Mesenchymal stem cell (in vitro differentiated cells and primary cell): Measurements from ENCODE around the gene POM121L2. TPM values are rescaled to one million over a fixed set of nuclear protein-coding genes. Genes with fewer than 3 reads are reported as not detected.
A peak's percentile ranks its signal among the peaks of the same experiment; 100 is the strongest.

Source experiments
- DNase-seq: peaks from one replicate; pipeline ENCODE4 v3.0.0-alpha.2; 2013
- H2AFZ ChIP-seq: one replicate; pipeline ENCODE4 v1.6.1; 2013; ENCODE audit warnings: low read depth, mild to moderate bottlenecking, control low read depth, inconsistent platforms, low read length, moderate library complexity
- H2AK5ac ChIP-seq: 2 replicates; pipeline ENCODE4 v1.6.1; 2013; ENCODE audit warnings: low read length, moderate library complexity, mild to moderate bottlenecking, inconsistent platforms; ENCODE audit not compliant: severe bottlenecking
- H2BK120ac ChIP-seq: one replicate; pipeline ENCODE4 v1.6.1; 2013; ENCODE audit warnings: low read depth, mild to moderate bottlenecking, inconsistent platforms, low read length, moderate library complexity
- H2BK12ac ChIP-seq, 2 experiments: one replicate each; pipeline ENCODE4 v1.6.1; 2013; ENCODE audit warnings: inconsistent platforms in 2 of 2, low read length in 2 of 2, mild to moderate bottlenecking in 2 of 2, moderate library complexity in 2 of 2, control low read depth in 1 of 2
- H2BK15ac ChIP-seq: one replicate; pipeline ENCODE4 v1.6.1; 2013; ENCODE audit warnings: mild to moderate bottlenecking, low read depth, inconsistent platforms; ENCODE audit not compliant: poor library complexity, severe bottlenecking
- H2BK5ac ChIP-seq: 2 replicates; pipeline ENCODE4 v1.6.1; 2013; ENCODE audit warnings: low read depth, mild to moderate bottlenecking, low read length, control low read depth, inconsistent platforms; ENCODE audit not compliant: poor library complexity, severe bottlenecking
- H3K14ac ChIP-seq, 2 experiments: one replicate each; pipeline ENCODE4 v1.6.1; 2013; ENCODE audit warnings: inconsistent platforms in 2 of 2, low read length in 2 of 2, control low read depth in 1 of 2, mild to moderate bottlenecking in 1 of 2, moderate library complexity in 1 of 2
- H3K18ac ChIP-seq, 2 experiments: one replicate each; pipeline ENCODE4 v1.6.1; 2013; ENCODE audit warnings: inconsistent platforms in 2 of 2, low read length in 2 of 2, control low read depth in 1 of 2, low read depth in 1 of 2, mild to moderate bottlenecking in 1 of 2
- H3K23ac ChIP-seq, 2 experiments: one replicate each; pipeline ENCODE4 v1.6.1; 2013; ENCODE audit warnings: inconsistent platforms in 2 of 2, low read length in 2 of 2, mild to moderate bottlenecking in 2 of 2, moderate library complexity in 2 of 2, control low read depth in 1 of 2
- H3K27ac ChIP-seq: 2 replicates; pipeline ENCODE4 v1.5.1; 2013; ENCODE audit warnings: mild to moderate bottlenecking, moderate library complexity, low read length, control low read depth, inconsistent platforms; ENCODE audit not compliant: poor library complexity, severe bottlenecking
- H3K27me3 ChIP-seq, 2 experiments: 2 replicates each; pipeline versions ENCODE4 v1.6.1 to v1.7.0; 2013; ENCODE audit warnings: low read length in 2 of 2, mild to moderate bottlenecking in 2 of 2, moderate library complexity in 2 of 2, control low read depth in 1 of 2, inconsistent platforms in 1 of 2; ENCODE audit not compliant: control insufficient read depth in 1 of 2, insufficient read depth in 1 of 2
- H3K36me3 ChIP-seq, 2 experiments: 2 replicates each; pipeline versions ENCODE4 v1.6.1 to v1.7.0; 2013; ENCODE audit warnings: low read length in 2 of 2, control low read depth in 1 of 2, inconsistent platforms in 1 of 2, low read depth in 1 of 2, mild to moderate bottlenecking in 1 of 2; ENCODE audit not compliant: insufficient read depth in 2 of 2, control insufficient read depth in 1 of 2
- H3K4ac ChIP-seq, 2 experiments: one replicate each; pipeline ENCODE4 v1.6.1; 2013; ENCODE audit warnings: inconsistent platforms in 2 of 2, low read length in 2 of 2, mild to moderate bottlenecking in 2 of 2, moderate library complexity in 2 of 2, control low read depth in 1 of 2, low read depth in 1 of 2
- H3K4me1 ChIP-seq: 2 replicates; pipeline ENCODE4 v1.6.1; 2013; ENCODE audit warnings: low read depth, low read length, control low read depth; ENCODE audit not compliant: control insufficient read depth, insufficient read depth
- H3K4me2 ChIP-seq: 2 replicates; pipeline ENCODE4 v1.6.1; 2013; ENCODE audit warnings: low read length, mild to moderate bottlenecking, inconsistent platforms; ENCODE audit not compliant: poor library complexity, severe bottlenecking
- H3K4me3 ChIP-seq, 2 experiments: 2 replicates each; pipeline versions ENCODE4 v1.5.1 to v1.7.0; 2013; ENCODE audit warnings: low read length in 2 of 2, mild to moderate bottlenecking in 2 of 2, control low read depth in 1 of 2, low read depth in 1 of 2; ENCODE audit not compliant: insufficient read depth in 1 of 2
- H3K79me1 ChIP-seq: replicated peaks from 2 replicates; pipeline ENCODE4 v1.6.1; 2013; ENCODE audit warnings: mild to moderate bottlenecking, control low read depth, low read length, inconsistent platforms; ENCODE audit not compliant: poor library complexity, severe bottlenecking
- H3K9ac ChIP-seq: 2 replicates; pipeline ENCODE4 v1.7.0; 2013; ENCODE audit warnings: mild to moderate bottlenecking, low read length, moderate library complexity
- H3K9me3 ChIP-seq: 2 replicates; pipeline ENCODE4 v1.7.0; 2013; ENCODE audit warnings: mild to moderate bottlenecking, low read length; ENCODE audit not compliant: control insufficient read depth
- H4K8ac ChIP-seq: one replicate; pipeline ENCODE4 v1.6.1; 2013; ENCODE audit warnings: inconsistent platforms, mild to moderate bottlenecking, low read length, moderate library complexity
- H4K91ac ChIP-seq: one replicate; pipeline ENCODE4 v1.6.1; 2013; ENCODE audit warnings: mild to moderate bottlenecking, low read length, inconsistent platforms
- WGBS: methylation state at CpG from one replicate; pipeline ENCODE4 v1.1.7; 2013; ENCODE audit warnings: mixed read lengths; 5-methylcytosine and 5-hydroxymethylcytosine counted together
- polyA plus RNA-seq, 2 experiments: library from polyadenylated mRNA; stranded (reverse); fragments of 200-250 nt; gene quantifications; one replicate each; pipeline ENCODE4 v1.2.3, GENCODE V29; 2013

POM121L2 gene
- polyA plus RNA-seq (2013, experiment 1 of 2): not detected
- not detected for polyA plus RNA-seq (2013, experiment 2 of 2)

- 2% methylated on average over 64 of the region's 64 CpGs for WGBS
- Histone ChIP-seq H2AK5ac (no peak within 1 kb of the TSS), H2AFZ (peak within 1 kb of the TSS; percentile 94), H3K4me3 (peak within 1 kb of the TSS; percentile 57 to 75), H3K79me1 (no peaks in the 10 kb centered on the region), H2BK15ac (no peak within 1 kb of the TSS), H4K91ac (no peak within 1 kb of the TSS), H3K9me3 (peaks cover 7% of the 10 kb centered on the region), H3K36me3 (no peaks in the 10 kb centered on the region), H2BK5ac (no peak within 1 kb of the TSS), H3K14ac (peak within 1 kb of the TSS in 1 of 2 experiments; percentile 89), H3K18ac (peak within 1 kb of the TSS in 1 of 2 experiments; percentile 24), H3K4me2 (peak within 1 kb of the TSS; percentile 96), H3K9ac (peak within 1 kb of the TSS; percentile 66), H2BK12ac (no peak within 1 kb of the TSS), H3K4ac (no peak within 1 kb of the TSS), H3K4me1 (peaks cover 12% of the 10 kb centered on the region), H3K27me3 (peaks cover 42 to 52% of the 10 kb centered on the region in 2 experiments), H3K27ac (no peak within 1 kb of the TSS), H4K8ac (no peak within 1 kb of the TSS), H3K23ac (peak within 1 kb of the TSS in 1 of 2 experiments; percentile 59), H2BK120ac (no peak within 1 kb of the TSS)
- peak; percentile 35 for DNase-seq
These were observed at the start of gene POM121L2 for GRCh38 chr6:27312146-27312949. Gene POM121L2 (minus strand): TSS chr6:27312273. CDS start chr6:27312170, 103 bp downstream.

DNA sequence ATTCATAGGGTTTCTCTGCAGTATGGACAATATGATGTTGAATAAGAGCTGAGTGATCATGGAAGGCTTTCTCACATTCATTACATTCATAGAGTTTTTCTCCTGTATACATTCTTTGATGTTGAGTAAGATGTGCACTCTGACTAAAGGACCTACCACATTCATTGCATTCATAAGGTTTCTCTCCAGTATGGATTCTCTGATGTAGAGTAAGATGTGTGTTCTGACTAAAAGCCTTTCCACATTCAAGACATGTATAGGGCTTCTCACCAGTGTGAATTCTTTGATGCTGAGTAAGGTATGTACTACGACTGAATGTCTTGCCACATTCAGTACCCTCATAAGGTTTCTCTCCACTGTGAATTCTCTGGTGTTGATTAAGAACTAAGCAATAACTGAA, 47.2 kb upstream of the POM121L2 start:
- H2AFZ ChIP-seq: no peak overlapping the region
- no peak overlapping the region for H4K91ac ChIP-seq
- H2BK5ac ChIP-seq: no peak overlapping the region
- H3K27me3 ChIP-seq: no peaks in the 10 kb centered on the region
- no peak overlapping the region for H3K9ac ChIP-seq
- DNase-seq: no peak
- H2BK12ac ChIP-seq: no peak overlapping the region
- H3K4me3 ChIP-seq: no peak overlapping the region
- no peak overlapping the region for H2AK5ac ChIP-seq
- peaks cover 76% of the 10 kb centered on the region for H3K9me3 ChIP-seq
- H3K4me1 ChIP-seq: no peaks in the 10 kb centered on the region
- WGBS: 67% methylated on average over 1 of the region's 1 CpG
- no peaks in the 10 kb centered on the region for H3K36me3 ChIP-seq
- H2BK15ac ChIP-seq: no peak overlapping the region
- H4K8ac ChIP-seq: no peak overlapping the region
- H3K4ac ChIP-seq: no peak overlapping the region
- H3K27ac ChIP-seq: no peak overlapping the region
- H2BK120ac ChIP-seq: no peak overlapping the region
- no peak overlapping the region for H3K18ac ChIP-seq
- H3K14ac ChIP-seq: no peak overlapping the region
- H3K23ac ChIP-seq: no peak overlapping the region
- H3K4me2 ChIP-seq: no peak overlapping the region
- no peaks in the 10 kb centered on the region for H3K79me1 ChIP-seq

DNA sequence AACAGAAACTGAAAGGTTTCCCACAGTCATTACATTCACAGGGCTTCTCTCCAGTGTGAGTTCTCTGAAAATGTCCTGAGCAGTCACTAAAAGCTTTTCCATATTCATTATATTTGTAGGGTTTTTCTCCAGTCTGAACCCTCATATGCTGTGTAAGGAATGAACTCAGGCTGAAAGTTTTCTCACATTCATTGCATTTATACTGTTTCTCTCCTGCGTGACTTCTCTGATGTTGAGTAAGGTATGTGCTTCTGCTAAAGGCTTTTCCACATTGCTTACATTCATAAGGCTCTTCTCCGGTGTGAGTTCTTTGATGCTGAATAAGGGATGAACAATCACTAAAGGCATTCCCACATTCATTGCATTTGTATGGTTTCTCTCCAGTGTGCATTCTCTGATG, 46.7 kb upstream of the POM121L2 start:
- Histone ChIP-seq H2BK120ac (no peak overlapping the region), H3K4me1 (no peaks in the 10 kb centered on the region), H3K9ac (no peak overlapping the region), H3K14ac (no peak overlapping the region), H3K27me3 (no peaks in the 10 kb centered on the region), H4K91ac (no peak overlapping the region), H2BK5ac (no peak overlapping the region), H3K9me3 (peaks cover 79% of the 10 kb centered on the region), H3K23ac (no peak overlapping the region), H3K18ac (no peak overlapping the region), H2BK12ac (no peak overlapping the region), H4K8ac (no peak overlapping the region), H3K4me3 (no peak overlapping the region), H3K79me1 (no peaks in the 10 kb centered on the region), H3K4me2 (no peak overlapping the region), H3K4ac (no peak overlapping the region), H3K27ac (no peak overlapping the region), H2AFZ (no peak overlapping the region), H2AK5ac (no peak overlapping the region), H3K36me3 (no peaks in the 10 kb centered on the region), H2BK15ac (no peak overlapping the region)
- no peak for DNase-seq
- WGBS: 83% methylated on average over 1 of the region's 2 CpGs

DNA sequence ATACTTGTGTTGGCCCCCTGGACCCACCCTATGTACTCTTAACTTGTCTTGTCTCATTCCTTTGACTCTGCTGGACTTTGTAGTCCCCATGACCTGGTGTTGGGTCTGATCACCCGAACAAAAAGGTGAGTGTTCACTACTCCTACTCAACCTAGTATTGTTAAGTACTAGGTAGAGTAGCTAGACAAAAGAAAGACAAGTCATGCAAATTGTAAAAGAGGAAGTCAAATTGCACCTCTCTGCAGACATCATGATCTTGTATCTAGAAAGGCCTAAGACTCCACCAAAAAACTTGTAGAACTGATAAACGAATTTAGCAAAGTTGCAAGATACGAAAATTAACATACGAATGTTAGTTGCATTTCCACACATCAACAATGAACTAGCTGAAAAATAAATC, 40.8 kb upstream of the POM121L2 start:
- Histone ChIP-seq H2BK15ac (no peak overlapping the region), H4K91ac (no peak overlapping the region), H3K18ac (no peak overlapping the region), H3K9ac (no peak overlapping the region), H2BK12ac (no peak overlapping the region), H3K9me3 (peaks cover 63% of the 10 kb centered on the region), H3K4me1 (no peaks in the 10 kb centered on the region), H3K27ac (no peak overlapping the region), H2AFZ (no peak overlapping the region), H3K23ac (no peak overlapping the region), H2BK120ac (no peak overlapping the region), H3K4me2 (no peak overlapping the region), H3K79me1 (no peaks in the 10 kb centered on the region), H2BK5ac (no peak overlapping the region), H3K36me3 (no peaks in the 10 kb centered on the region), H2AK5ac (no peak overlapping the region), H3K14ac (no peak overlapping the region), H4K8ac (no peak overlapping the region), H3K27me3 (no peaks in the 10 kb centered on the region), H3K4me3 (no peak overlapping the region), H3K4ac (no peak overlapping the region)
- 77% methylated on average over 3 of the region's 4 CpGs for WGBS
- DNase-seq: no peak
